Measurements from ENCODE around the gene SOX8.

SOX8 gene

GRCh38 chr16:978403-978802, 3.2 kb upstream of the SOX8 start:
- no peak for DNase-seq (ENCODE audit: low read depth, low spot score)
- Histone ChIP-seq H3K9me3 (ENCODE audit: insufficient read depth, low read length) (peaks cover 5% of the 10 kb centered on the region; the same call in 1 of the 2 replicates), H3K4me3 (ENCODE audit: insufficient read length, low read depth) (no peak overlapping the region), H3K27me3 (ENCODE audit: insufficient read depth, insufficient read length) (peaks cover 47% of the 10 kb centered on the region), H3K4me1 (ENCODE audit: insufficient read depth, insufficient read length) (peaks cover 19% of the 10 kb centered on the region), H3K9ac (ENCODE audit: insufficient read length, low read depth) (no peak overlapping the region), H3K36me3 (ENCODE audit: insufficient read depth, insufficient read length, low read length) (no peaks in the 10 kb centered on the region)
- no peak for TF ChIP-seq YY1 (IDR thresholded peaks at IDR 0.05; ENCODE audit: insufficient read depth, insufficient read length)
- TF ChIP-seq ZNF274 (IDR thresholded peaks at IDR 0.05; ENCODE audit: low read depth, low read length): no peak
- no peak for TF ChIP-seq SUZ12 (IDR thresholded peaks at IDR 0.05; ENCODE audit: extremely low read depth, insufficient read depth, insufficient read length)

GRCh38 chr16:979147-979546, 2.4 kb upstream of the SOX8 start:
- H3K9me3 ChIP-seq (ENCODE audit: insufficient read depth, low read length): peaks cover 5% of the 10 kb centered on the region; the same call in 1 of the 2 replicates
- no peaks in the 10 kb centered on the region for H3K36me3 ChIP-seq (ENCODE audit: insufficient read depth, insufficient read length, low read length)
- H3K4me3 ChIP-seq (ENCODE audit: insufficient read length, low read depth): no peak overlapping the region
- no peak overlapping the region for H3K9ac ChIP-seq (ENCODE audit: insufficient read length, low read depth)
- H3K4me1 ChIP-seq (ENCODE audit: insufficient read depth, insufficient read length): peaks cover 21% of the 10 kb centered on the region
- DNase-seq (ENCODE audit: low read depth, low spot score): no peak
- H3K27me3 ChIP-seq (ENCODE audit: insufficient read depth, insufficient read length): peaks cover 55% of the 10 kb centered on the region
- TF ChIP-seq YY1 (IDR thresholded peaks at IDR 0.05; ENCODE audit: insufficient read depth, insufficient read length) (no peak), SUZ12 (IDR thresholded peaks at IDR 0.05; ENCODE audit: extremely low read depth, insufficient read depth, insufficient read length) (no peak), ZNF274 (IDR thresholded peaks at IDR 0.05; ENCODE audit: low read depth, low read length) (no peak)

- peak overlapping the region; percentile 77 for H3K9ac ChIP-seq (ENCODE audit: insufficient read length, low read depth)
- peaks cover 56% of the 10 kb centered on the region for H3K27me3 ChIP-seq (ENCODE audit: insufficient read depth, insufficient read length)
- DNase-seq (ENCODE audit: low read depth, low spot score): no peak
- H3K4me1 ChIP-seq (ENCODE audit: insufficient read depth, insufficient read length): peaks cover 18% of the 10 kb centered on the region
- TF ChIP-seq ZNF274 (IDR thresholded peaks at IDR 0.05; ENCODE audit: low read depth, low read length) (no peak), YY1 (IDR thresholded peaks at IDR 0.05; ENCODE audit: insufficient read depth, insufficient read length) (no peak), SUZ12 (IDR thresholded peaks at IDR 0.05; ENCODE audit: extremely low read depth, insufficient read depth, insufficient read length) (no peak)
- no peaks in the 10 kb centered on the region for H3K36me3 ChIP-seq (ENCODE audit: insufficient read depth, insufficient read length, low read length)
- peaks cover 4% of the 10 kb centered on the region; the same call in 1 of the 2 replicates for H3K9me3 ChIP-seq (ENCODE audit: insufficient read depth, low read length)
- H3K4me3 ChIP-seq (ENCODE audit: insufficient read length, low read depth): peak overlapping the region; percentile 56
Observed at GRCh38 chr16:979859-980594, 1.5 kb upstream of the SOX8 start.

- H3K4me3 ChIP-seq (ENCODE audit: insufficient read length, low read depth): peak overlapping the region; percentile 56
- H3K4me1 ChIP-seq (ENCODE audit: insufficient read depth, insufficient read length): peaks cover 18% of the 10 kb centered on the region
- peak overlapping the region; percentile 77 for H3K9ac ChIP-seq (ENCODE audit: insufficient read length, low read depth)
- no peak for TF ChIP-seq YY1 (IDR thresholded peaks at IDR 0.05; ENCODE audit: insufficient read depth, insufficient read length)
- no peak for TF ChIP-seq SUZ12 (IDR thresholded peaks at IDR 0.05; ENCODE audit: extremely low read depth, insufficient read depth, insufficient read length)
- TF ChIP-seq ZNF274 (IDR thresholded peaks at IDR 0.05; ENCODE audit: low read depth, low read length): no peak
- no peaks in the 10 kb centered on the region for H3K9me3 ChIP-seq (ENCODE audit: insufficient read depth, low read length)
- H3K36me3 ChIP-seq (ENCODE audit: insufficient read depth, insufficient read length, low read length): no peaks in the 10 kb centered on the region
- H3K27me3 ChIP-seq (ENCODE audit: insufficient read depth, insufficient read length): peaks cover 56% of the 10 kb centered on the region
- no peak for DNase-seq (ENCODE audit: low read depth, low spot score)
Observed at GRCh38 chr16:980595-980854, 1.0 kb upstream of the SOX8 start.

- TF ChIP-seq SUZ12 (IDR thresholded peaks at IDR 0.05; ENCODE audit: extremely low read depth, insufficient read depth, insufficient read length) (peak; percentile 53), ZNF274 (IDR thresholded peaks at IDR 0.05; ENCODE audit: low read depth, low read length) (no peak)
- no peaks in the 10 kb centered on the region for H3K36me3 ChIP-seq (ENCODE audit: insufficient read depth, insufficient read length, low read length)
- H3K4me1 ChIP-seq (ENCODE audit: insufficient read depth, insufficient read length): peaks cover 17% of the 10 kb centered on the region
- H3K27me3 ChIP-seq (ENCODE audit: insufficient read depth, insufficient read length): peaks cover 56% of the 10 kb centered on the region
- H3K9me3 ChIP-seq (ENCODE audit: insufficient read depth, low read length): no peaks in the 10 kb centered on the region
- H3K9ac ChIP-seq (ENCODE audit: insufficient read length, low read depth): peak overlapping the region; percentile 82
- no peak for DNase-seq (ENCODE audit: low read depth, low spot score)
- peak overlapping the region; percentile 58 for H3K4me3 ChIP-seq (ENCODE audit: insufficient read length, low read depth)
Observed at GRCh38 chr16:982145-983043, 824 bp downstream of the SOX8 start.

- DNase-seq (ENCODE audit: low read depth, low spot score): no peak
- H3K9ac ChIP-seq (ENCODE audit: insufficient read length, low read depth): no peak overlapping the region
- H3K4me1 ChIP-seq (ENCODE audit: insufficient read depth, insufficient read length): peaks cover 17% of the 10 kb centered on the region
- TF ChIP-seq YY1 (IDR thresholded peaks at IDR 0.05; ENCODE audit: insufficient read depth, insufficient read length) (no peak), ZNF274 (IDR thresholded peaks at IDR 0.05; ENCODE audit: low read depth, low read length) (no peak), SUZ12 (IDR thresholded peaks at IDR 0.05; ENCODE audit: extremely low read depth, insufficient read depth, insufficient read length) (no peak)
- no peaks in the 10 kb centered on the region for H3K9me3 ChIP-seq (ENCODE audit: insufficient read depth, low read length)
- H3K4me3 ChIP-seq (ENCODE audit: insufficient read length, low read depth): no peak overlapping the region
- peaks cover 52% of the 10 kb centered on the region for H3K27me3 ChIP-seq (ENCODE audit: insufficient read depth, insufficient read length)
- H3K36me3 ChIP-seq (ENCODE audit: insufficient read depth, insufficient read length, low read length): no peaks in the 10 kb centered on the region
Observed at GRCh38 chr16:983044-984030, 1.8 kb downstream of the SOX8 start.
